NCI-H146 (cell line): Measurements from ENCODE around the gene LMO1.

Experiments
- DNase-seq: peaks from one replicate; lab custom pipeline; 2025; lab: John Stamatoyannopoulos, UW

The LMO1 gene

DNA sequence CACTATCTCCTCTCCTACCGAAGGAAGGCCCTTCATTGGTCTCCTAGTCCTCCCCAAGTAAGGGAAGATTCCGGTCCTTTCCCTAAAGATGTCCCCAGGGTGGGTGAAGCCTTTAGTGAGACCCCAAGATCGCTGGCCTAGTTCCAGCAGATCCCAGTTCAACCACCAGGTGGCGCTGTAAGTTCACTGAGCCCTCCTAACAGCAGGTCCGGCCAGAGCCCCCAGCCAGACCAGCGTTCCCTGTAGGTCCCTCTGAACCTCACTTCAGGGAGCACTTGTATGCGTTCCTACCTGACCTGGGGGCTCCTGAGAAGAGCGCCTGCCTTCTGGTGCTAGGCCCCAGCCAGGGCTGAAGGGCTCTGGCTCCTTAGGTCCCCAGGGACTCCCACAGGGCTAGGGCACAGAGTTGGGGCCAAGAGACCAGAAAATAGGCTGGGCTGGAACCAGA is 38.1 kb downstream of the LMO1 start:
- DNase-seq = peak; percentile 65

DNA sequence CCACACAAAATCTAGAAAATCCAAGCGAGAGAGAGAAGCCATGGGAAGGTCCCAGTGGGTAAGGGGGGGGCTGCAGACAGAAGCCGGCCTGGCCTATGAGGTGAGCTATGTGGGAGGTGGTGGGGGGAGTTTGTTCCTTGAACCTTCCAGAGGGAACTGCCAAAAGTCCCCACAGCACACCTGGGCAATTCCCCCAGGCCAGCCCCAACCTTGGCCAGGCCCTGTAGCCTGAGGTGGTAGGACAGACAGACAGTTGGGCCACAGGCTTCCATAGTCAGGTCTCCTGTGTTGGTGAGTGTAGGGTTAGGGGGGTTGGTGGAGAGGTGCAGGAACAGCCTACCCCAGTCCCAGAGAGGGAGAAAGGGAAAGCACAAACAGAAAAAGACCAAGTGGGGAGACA is 39.0 kb downstream of the LMO1 start:
- no peak for DNase-seq

- no peak for DNase-seq
Measured at GRCh38 chr11:8224161-8224591, 39.5 kb downstream of the LMO1 start.

GRCh38 chr11:8223513-8223900 is 40.2 kb downstream of the LMO1 start:
- DNase-seq = no peak

DNA sequence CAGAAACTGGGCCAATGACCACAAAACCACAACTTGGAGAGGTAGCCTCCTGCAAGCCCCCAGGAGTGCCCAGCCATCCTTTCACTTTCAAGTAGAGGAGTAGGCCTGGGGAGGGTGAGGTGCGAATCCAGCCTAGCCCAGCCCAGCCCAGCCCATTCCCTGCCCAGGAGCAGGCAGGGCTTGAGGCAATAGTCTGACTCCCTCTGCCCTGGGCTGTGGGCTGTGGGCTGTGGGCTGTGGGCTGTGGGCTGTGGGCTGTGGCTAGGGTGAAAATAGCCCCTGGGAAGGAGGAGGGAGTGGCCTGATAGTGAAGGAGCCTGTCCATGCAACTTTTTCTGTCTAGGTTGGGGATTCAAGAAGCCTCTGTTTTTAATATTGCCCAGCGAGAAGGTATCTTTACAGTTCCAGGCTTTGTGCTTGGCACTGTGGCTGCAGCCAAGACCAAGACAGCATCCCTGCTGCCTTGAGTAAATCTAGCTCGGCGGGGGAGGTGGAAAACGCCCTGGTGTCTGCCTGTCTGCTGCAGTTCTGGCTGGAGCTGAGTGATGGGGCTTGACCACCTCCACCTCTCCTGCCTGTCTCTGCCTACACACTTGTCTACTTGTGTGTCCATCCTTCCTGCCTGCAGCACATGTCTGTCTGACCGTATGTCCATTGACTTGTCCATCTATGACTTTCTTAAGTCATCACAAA is 40.7 kb downstream of the LMO1 start:
- peak; percentile 25 for DNase-seq

GRCh38 chr11:8221917-8222495 is 41.7 kb downstream of the LMO1 start:
- peak; percentile 25 for DNase-seq

DNA sequence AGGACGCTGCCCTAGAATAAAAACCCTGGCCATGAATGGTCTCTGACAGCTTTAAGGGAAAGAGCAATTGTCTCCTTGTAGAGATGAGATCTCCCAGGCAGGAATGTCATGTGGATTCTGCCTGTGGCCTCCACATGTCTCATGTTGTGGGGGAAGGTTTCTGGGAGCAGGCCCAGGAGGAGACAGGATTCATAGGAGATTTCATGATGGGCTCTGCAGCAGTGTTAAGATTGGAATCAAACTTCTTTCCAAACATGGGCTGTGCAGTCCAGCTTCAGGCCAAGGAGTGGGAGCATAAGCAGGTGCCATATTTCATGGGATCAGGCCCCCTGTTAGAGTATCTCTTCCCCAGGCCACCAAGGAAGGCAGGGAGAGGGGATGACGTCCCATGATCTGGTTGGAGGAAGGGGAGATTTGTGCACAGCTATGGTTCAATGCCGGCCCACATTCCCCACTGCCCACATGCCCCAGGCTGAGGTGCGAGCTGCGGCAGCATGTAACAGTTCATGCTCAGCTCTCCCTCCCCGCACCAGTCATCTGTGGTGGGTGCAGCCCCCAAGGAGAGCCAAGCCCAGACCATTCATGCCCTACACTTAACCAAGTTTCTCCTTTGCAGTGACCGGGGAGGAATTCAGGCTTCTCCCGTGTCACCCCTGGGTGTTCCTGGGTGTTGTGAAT is 42.5 kb downstream of the LMO1 start:
- no peak for DNase-seq

DNA sequence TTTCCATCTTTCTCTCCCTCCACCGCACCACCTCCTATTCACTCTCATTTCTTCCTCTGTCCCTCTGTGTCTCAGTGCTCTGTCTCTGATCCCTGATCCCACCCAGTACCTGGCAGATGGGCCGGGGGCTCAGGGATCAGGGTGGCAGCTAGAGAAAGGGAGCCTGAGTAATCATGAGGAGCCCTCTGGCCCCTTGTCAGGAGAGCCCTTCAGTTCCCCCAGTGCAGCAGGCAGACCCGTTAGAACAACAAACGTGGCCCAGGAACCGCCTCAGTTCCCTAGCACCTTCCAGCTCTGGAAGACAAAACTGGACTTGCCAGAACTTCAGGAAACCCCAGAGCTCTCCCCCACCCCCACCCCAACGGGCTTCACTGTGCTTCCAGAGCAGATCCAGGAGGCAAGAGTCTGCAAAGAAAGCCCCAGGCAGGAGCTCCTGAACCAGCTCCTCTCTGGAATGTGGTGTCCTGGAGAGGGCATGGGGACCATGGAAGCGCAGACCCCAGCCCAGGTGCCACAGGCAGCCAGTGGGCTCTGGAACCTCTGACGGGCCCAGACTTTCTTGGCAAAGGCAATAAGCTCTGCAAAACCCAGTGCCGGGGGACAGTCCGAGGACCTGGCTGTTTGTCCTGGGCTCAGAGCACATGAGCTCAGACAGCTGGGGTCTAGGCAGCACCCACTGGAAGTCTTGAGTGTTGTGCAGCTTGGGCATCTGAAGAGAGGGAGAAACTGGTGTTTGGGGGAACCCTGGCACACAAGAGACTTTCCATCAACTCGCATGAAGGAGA is 43.2 kb downstream of the LMO1 start:
- no peak for DNase-seq

DNA sequence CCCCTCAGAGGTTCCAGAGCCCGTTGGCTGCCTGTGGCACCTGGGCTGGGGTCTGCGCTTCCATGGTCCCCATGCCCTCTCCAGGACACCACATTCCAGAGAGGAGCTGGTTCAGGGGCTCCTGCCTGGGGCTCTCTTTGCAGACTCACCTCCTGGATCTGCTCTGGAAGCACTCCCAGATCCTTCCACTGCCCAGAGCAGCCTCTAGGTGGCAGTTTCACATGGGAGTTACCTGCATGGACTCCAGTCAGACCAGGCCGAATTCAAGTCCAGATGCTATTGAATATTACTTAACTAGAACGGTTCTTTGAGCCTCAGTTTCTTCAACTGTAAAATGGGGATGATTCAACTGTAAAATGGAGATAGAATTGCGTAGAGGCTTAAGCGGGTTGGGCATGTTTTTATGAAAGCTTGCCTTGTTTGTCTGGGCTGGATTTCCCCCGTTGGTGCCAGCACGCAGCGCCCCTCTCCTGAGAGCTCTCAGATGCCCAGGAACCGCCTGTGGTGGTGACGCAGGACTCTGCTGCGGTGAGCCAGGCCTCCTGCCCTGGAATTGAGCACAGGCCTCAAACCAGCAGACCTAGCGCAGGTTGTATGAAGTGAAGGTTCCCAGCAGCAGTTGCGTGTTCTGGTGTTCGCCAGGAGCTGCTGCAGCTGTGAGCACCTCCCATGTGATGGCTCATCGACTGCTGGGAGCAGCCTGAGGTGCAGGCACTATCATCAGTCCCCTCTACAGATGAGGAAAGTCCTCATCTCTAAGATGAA is 44.2 kb downstream of the LMO1 start:
- DNase-seq = peak; percentile 59

DNA sequence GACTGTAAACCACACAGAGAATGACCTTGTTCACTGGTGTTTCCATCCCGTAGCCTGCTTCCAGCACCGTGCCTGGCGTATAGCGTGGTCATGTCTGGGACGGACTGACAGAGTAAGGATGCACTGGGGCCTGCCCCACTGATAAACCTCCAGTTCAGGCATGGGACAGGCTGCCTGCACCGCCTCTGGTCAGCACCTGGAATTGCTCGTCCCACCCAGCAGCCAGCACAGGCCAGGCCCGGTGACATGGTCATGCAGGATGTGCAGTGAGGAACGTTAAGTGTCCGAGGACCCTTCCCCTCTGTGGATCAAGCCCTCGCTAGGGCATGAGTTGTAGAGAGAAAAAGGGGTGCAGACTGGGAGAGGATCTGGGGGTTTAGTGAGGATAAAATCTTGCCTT is 44.8 kb downstream of the LMO1 start:
- no peak for DNase-seq

DNA sequence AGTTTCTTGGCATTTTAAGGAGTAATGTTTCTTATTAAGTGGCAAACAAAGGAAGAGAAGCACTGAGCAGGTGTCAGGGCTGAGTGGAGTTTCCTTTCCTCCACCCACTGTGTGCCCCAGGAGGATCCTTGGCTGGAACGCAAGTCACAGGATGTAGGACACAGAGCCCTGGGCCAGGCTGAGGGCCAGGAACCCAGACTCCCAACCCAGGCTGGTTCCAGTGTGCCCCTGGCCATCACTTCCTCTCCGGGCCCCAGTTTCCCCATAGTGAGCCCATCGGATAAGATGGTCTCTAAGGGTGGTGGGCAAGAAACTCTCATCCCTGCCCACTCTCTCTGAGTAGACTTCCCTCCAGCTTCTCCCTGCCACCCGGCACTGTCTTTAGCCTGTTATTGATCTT is 45.3 kb downstream of the LMO1 start:
- no peak for DNase-seq

- no peak for DNase-seq
Measured at GRCh38 chr11:8217926-8218325, 45.8 kb downstream of the LMO1 start.

GRCh38 chr11:8217136-8217535 is 46.5 kb downstream of the LMO1 start:
- DNase-seq = no peak

- DNase-seq = no peak
Measured at GRCh38 chr11:8213376-8213775, 50.3 kb downstream of the LMO1 start.

GRCh38 chr11:8209208-8209807 is 54.4 kb downstream of the LMO1 start:
- DNase-seq = peak; percentile 27

- DNase-seq = peak; percentile 34
Measured at GRCh38 chr11:8207080-8208000, 56.3 kb downstream of the LMO1 start.

DNA sequence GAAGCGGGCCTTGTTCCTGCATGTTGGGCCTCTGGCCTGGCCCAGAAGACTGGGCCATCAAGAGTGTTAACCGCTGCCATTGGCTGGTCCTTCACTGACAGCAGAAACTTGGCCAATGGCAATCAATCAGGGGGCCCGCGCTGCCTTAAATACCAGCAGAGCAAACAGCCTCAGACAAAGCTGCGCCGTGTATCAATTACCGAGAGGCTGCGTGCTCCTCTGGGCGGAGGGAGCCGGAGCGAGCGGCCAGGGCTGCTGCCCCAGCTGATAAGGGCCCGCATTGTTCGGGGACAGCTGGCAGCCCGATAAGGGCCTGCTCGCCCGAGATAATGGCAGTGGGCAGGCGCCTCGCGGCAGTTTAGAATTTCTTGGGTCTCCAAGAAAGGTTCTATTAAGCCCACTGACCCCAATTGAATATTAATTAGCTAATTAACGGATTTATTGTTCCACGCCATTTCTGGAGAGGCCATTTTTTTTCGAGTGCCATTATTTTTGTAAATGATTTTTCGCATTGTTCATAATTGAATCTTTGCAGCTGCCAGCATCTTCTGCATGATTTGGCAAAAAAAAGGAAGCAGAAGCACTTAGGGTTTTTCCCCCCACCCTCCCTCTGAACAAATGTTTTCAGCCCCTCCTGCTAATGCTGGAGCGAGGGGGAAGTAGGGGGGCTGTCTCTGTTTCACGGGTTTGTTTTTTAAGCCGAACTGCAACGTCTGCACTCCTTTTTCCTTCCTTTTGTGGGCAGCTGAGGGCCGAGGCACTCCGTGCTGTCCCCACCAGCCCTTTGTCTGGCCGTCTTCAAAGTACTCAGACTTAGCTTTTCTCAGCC is 57.2 kb downstream of the LMO1 start:
- DNase-seq = peak; percentile 94

DNA sequence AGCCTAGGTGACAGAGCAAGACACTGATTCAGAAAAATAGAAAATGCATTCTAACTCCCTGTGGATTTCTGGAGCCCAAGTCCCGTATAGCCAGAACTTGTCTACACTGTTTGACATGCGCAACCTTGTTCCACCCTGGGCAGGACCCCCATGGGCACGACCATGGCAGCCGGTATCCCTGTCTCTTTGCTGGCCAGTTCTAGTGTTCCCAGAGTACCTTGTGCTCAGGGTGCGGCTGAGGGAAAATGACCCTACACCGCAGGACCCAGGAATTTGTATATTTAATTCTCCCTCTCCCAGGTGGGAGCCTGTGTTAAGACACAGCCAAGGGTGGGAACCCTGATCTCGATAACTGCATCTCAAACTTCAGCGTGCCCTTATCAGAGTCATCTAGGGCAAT is 58.1 kb downstream of the LMO1 start:
- DNase-seq = no peak

- no peak for DNase-seq
Measured at GRCh38 chr11:8204596-8204995, 59.1 kb downstream of the LMO1 start.
